Tibial nerve (tissue), 3 donors: ENCODE measurements around the gene SF3B1.

Experiments used
- POLR2A ChIP-seq, 2 donors: fragments of 450-650 bp; IDR thresholded peaks; one replicate each; pipeline ENCODE4 v1.6.1; 2017; ENCODE audit warnings: antibody characterized with exemption in 2 of 2, mild to moderate bottlenecking in 2 of 2, moderate library complexity in 2 of 2
- TF ChIP-seq, protein P1 (sequence below), 5 experiments: fragments of 200-600 bp in 3 of 5; fragments of 450-650 bp in 2 of 5; sonication (generic) in 3 of 5; IDR thresholded peaks; one replicate each; pipeline ENCODE4 v1.5.1; 2016 to 2019; ENCODE audit warnings: antibody characterized with exemption in 5 of 5, mild to moderate bottlenecking in 3 of 5, moderate library complexity in 2 of 5

GRCh38 chr2:197354169-197354558 is 80.7 kb downstream of the SF3B1 start:
- TF ChIP-seq POLR2A (IDR thresholded peaks at IDR 0.05) = no peak
- TF ChIP-seq, protein P1, sequence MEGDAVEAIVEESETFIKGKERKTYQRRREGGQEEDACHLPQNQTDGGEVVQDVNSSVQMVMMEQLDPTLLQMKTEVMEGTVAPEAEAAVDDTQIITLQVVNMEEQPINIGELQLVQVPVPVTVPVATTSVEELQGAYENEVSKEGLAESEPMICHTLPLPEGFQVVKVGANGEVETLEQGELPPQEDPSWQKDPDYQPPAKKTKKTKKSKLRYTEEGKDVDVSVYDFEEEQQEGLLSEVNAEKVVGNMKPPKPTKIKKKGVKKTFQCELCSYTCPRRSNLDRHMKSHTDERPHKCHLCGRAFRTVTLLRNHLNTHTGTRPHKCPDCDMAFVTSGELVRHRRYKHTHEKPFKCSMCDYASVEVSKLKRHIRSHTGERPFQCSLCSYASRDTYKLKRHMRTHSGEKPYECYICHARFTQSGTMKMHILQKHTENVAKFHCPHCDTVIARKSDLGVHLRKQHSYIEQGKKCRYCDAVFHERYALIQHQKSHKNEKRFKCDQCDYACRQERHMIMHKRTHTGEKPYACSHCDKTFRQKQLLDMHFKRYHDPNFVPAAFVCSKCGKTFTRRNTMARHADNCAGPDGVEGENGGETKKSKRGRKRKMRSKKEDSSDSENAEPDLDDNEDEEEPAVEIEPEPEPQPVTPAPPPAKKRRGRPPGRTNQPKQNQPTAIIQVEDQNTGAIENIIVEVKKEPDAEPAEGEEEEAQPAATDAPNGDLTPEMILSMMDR (IDR thresholded peaks at IDR 0.05) = no peak
